ENCODE results near the gene MORN1. TPM values are rescaled to one million over a fixed set of nuclear protein-coding genes. Genes with fewer than 3 reads are reported as not detected.
"Not testable (repeated sequence)": the region's sequence is repeated elsewhere in the genome, so short reads cannot be mapped to it uniquely, and the experiment has no call there.

Gene MORN1
- 13.7 and 16.3 TPM in 2 replicates for polyA plus RNA-seq (2012; rRNA removed)
- 9.6 and 10.3 TPM in 2 replicates for polyA plus RNA-seq (2012; cell fraction: cytosol; rRNA removed)
- polyA plus RNA-seq (2012; cell fraction: nucleus; rRNA removed): 35.5 and 38.1 TPM in 2 replicates

- peak; percentile 64 for TF ChIP-seq TAF1 (IDR thresholded peaks at IDR 0.05; ENCODE audit: borderline replicate concordance, low read depth, low read length)
- peak; percentile 90 for TF ChIP-seq YY1 (IDR thresholded peaks at IDR 0.05; ENCODE audit: low read depth)
- peak; percentile 76; the same call in 1 of the 2 replicates for TF ChIP-seq RFX5 (IDR thresholded peaks at IDR 0.05; ENCODE audit: low read length)
- peak; percentile 33; the same call in 1 of the 2 replicates for TF ChIP-seq TCF12 (IDR thresholded peaks at IDR 0.05)
- 0 out of 2 replicates have a peak, but pooled peaks have one; percentile 47 for TF ChIP-seq SIN3A (IDR thresholded peaks at IDR 0.05; ENCODE audit: borderline replicate concordance, low read depth, low read length)
- no peak for TF ChIP-seq MAX (IDR thresholded peaks at IDR 0.05; ENCODE audit: low read depth)
- TF ChIP-seq FOXM1 (IDR thresholded peaks at IDR 0.05; ENCODE audit: low read depth): 0 out of 2 replicates have a peak, but pooled peaks have one; percentile 43
- peak; percentile 75; the same call in 1 of the 2 replicates for TF ChIP-seq ELF1 (IDR thresholded peaks at IDR 0.05)
- peak; percentile 94 for TF ChIP-seq GABPA (IDR thresholded peaks at IDR 0.05; ENCODE audit: low read depth)
- peak; percentile 89 for TF ChIP-seq NRF1 (IDR thresholded peaks at IDR 0.05; ENCODE audit: low read depth, low read length)
- peak; percentile 30; the same call in 1 of the 2 replicates for TF ChIP-seq IRF3 (IDR thresholded peaks at IDR 0.05; ENCODE audit: low read depth, low read length)
- no peak for TF ChIP-seq CTCF (IDR thresholded peaks at IDR 0.05)
- peak; percentile 79 for TF ChIP-seq CHD2 (IDR thresholded peaks at IDR 0.05; ENCODE audit: low read length, partially characterized antibody)
- TF ChIP-seq NFIC (IDR thresholded peaks at IDR 0.05; ENCODE audit: borderline replicate concordance): peak; percentile 59
- peak; percentile 81 for TF ChIP-seq MXI1 (IDR thresholded peaks at IDR 0.05; ENCODE audit: low read depth, low read length)
- no peak for TF ChIP-seq RCOR1 (IDR thresholded peaks at IDR 0.05; ENCODE audit: low read length)
- peak within 1 kb of the TSS; percentile 88 for H3K9ac ChIP-seq
- peak; percentile 99 for DNase-seq
- H3K4me3 ChIP-seq (ENCODE audit: low read depth in 2 of 2, low read length in 1 of 2): peak within 1 kb of the TSS; percentile 88 to 97
- POLR2A ChIA-PET: interaction anchor here (0.7 to 1.2 kb wide), 8 partner anchors 10 to 1405 kb away, joined by 3 to 6 read pairs (median 4); partner anchors contain the start of genes FAAP20, LRRC47 and PANK4
- H3K79me2 ChIP-seq (ENCODE audit: insufficient read depth): peaks cover 63% of the 10 kb centered on the region
- H3K36me3 ChIP-seq (replicated peaks in 1 of 2; ENCODE audit: control insufficient read depth in 1 of 2, insufficient read depth in 2 of 2, low read length in 1 of 2): peaks cover 8 to 49% of the 10 kb centered on the region in 2 experiments
- H3K27ac ChIP-seq (ENCODE audit: low read depth in 2 of 2, low read length in 1 of 2): peak within 1 kb of the TSS; percentile 56 to 76; a peak in 3 of 4 replicates
- CTCF ChIA-PET: interaction anchor here (0.6 to 7.8 kb wide), 7 partner anchors 8 to 217 kb away, joined by 3 to 64 read pairs (median 4); partner anchors contain the start of gene FAAP20
- H3K4me1 ChIP-seq (ENCODE audit: control insufficient read depth in 1 of 2, insufficient read depth in 2 of 2, low read depth in 1 of 2, low read length in 1 of 2): peaks cover 0 to 24% of the 10 kb centered on the region in 2 experiments; a peak in 2 of 4 replicates
- H3F3A ChIP-seq (replicated peaks; ENCODE audit: insufficient read depth): no peaks in the 10 kb centered on the region
- WGBS (ENCODE audit: low lambda C conversion rate): no CpG with 5 or more reads among the region's 103 CpGs
- H4K20me1 ChIP-seq (ENCODE audit: insufficient read depth): peaks cover 35% of the 10 kb centered on the region
- no peaks in the 10 kb centered on the region for H3K9me3 ChIP-seq
- H3K9me2 ChIP-seq: no peaks in the 10 kb centered on the region
- H3K4me2 ChIP-seq: peak within 1 kb of the TSS; percentile 95
- H2AFZ ChIP-seq (ENCODE audit: low read depth): peak within 1 kb of the TSS; percentile 93
- H3K27me3 ChIP-seq (ENCODE audit: insufficient read depth): no peaks in the 10 kb centered on the region
These were observed at the start of gene MORN1, which contains the start of gene RER1 for GRCh38 chr1:2391041-2391930. TSS of gene MORN1 (minus strand) at chr1:2391554. CDS start at chr1:2391533, 21 bp downstream. TSS of gene RER1 (plus strand) at chr1:2391841. CDS start at chr1:2395791, 3,950 bp downstream.

- H3K27me3 ChIP-seq (ENCODE audit: insufficient read depth): not testable (repeated sequence)
- WGBS (ENCODE audit: low lambda C conversion rate): 85% methylated on average over 19 of the region's 23 CpGs
These were observed 49.0 kb upstream of the MORN1 start for GRCh38 chr1:2440346-2440745.

More at GRCh38 chr1:2440346-2440745, 49.0 kb upstream of the MORN1 start:
- POLR2A ChIA-PET; H3K4me3 ChIP-seq (ENCODE audit: low read depth in 2 of 2, low read length in 1 of 2); H3K36me3 ChIP-seq (replicated peaks in 1 of 2; ENCODE audit: control insufficient read depth in 1 of 2, insufficient read depth in 2 of 2, low read length in 1 of 2); H4K20me1 ChIP-seq (ENCODE audit: insufficient read depth); H3K27ac ChIP-seq (ENCODE audit: low read depth in 2 of 2, low read length in 1 of 2); H2AFZ ChIP-seq (ENCODE audit: low read depth); H3K9ac ChIP-seq; H3K9me2 ChIP-seq; H3K4me2 ChIP-seq; H3K4me1 ChIP-seq (ENCODE audit: control insufficient read depth in 1 of 2, insufficient read depth in 2 of 2, low read depth in 1 of 2, low read length in 1 of 2); H3F3A ChIP-seq (replicated peaks; ENCODE audit: insufficient read depth); H3K79me2 ChIP-seq (ENCODE audit: insufficient read depth); DNase-seq; H3K9me3 ChIP-seq: not testable (repeated sequence)
- CTCF ChIA-PET: interaction anchor here (2.1 to 2.6 kb wide), 2 partner anchors 9 to 20 kb away, joined by 6 to 13 read pairs; no protein-coding TSS in a partner anchor

Data from SK-N-SH (cell line).